HFFc6 (cell line): ENCODE measurements around the gene PLS3. TPM values are rescaled to one million over a fixed set of nuclear protein-coding genes. Genes with fewer than 3 reads are reported as not detected.

Source experiments
- DNase-seq: peaks from one replicate; pipeline ENCODE4 v3.0.0-alpha.2; 2018
- H3K27ac Mint-ChIP-seq: 2 replicates; pipeline ENCODE4 v1.8.0; 2020; ENCODE audit warnings: mild to moderate bottlenecking, mixed read lengths
- H3K27me3 Mint-ChIP-seq: 2 replicates; pipeline ENCODE4 v1.8.0; 2021; ENCODE audit warnings: mild to moderate bottlenecking, moderate library complexity, mixed read lengths; ENCODE audit not compliant: insufficient read depth
- H3K36me3 Mint-ChIP-seq: 2 replicates; pipeline ENCODE4 v1.8.0; 2021; ENCODE audit warnings: low read depth, mixed read lengths
- H3K4me1 Mint-ChIP-seq: 2 replicates; pipeline ENCODE4 v1.8.0; 2020; ENCODE audit warnings: low read depth, mixed read lengths
- H3K4me3 Mint-ChIP-seq: 2 replicates; pipeline ENCODE4 v1.8.0; 2020; ENCODE audit warnings: mild to moderate bottlenecking, moderate library complexity, mixed read lengths
- H3K9me3 Mint-ChIP-seq: 2 replicates; pipeline ENCODE4 v1.8.0; 2020; ENCODE audit warnings: mild to moderate bottlenecking, mixed read lengths
- total RNA-seq, 6 experiments: library from RNA; stranded (reverse); fragmentation: NEBNext Ultra II Directional; extraction: Animal tissue kit (Norgen Biotek cat#: 25700); gene quantifications; 2 replicates in 1 of 6; 3 replicates in 5 of 6; pipeline ENCODE4 v1.2.3, GENCODE V29; 2021
- TF ChIP-seq, protein P1 (sequence below): fragments of 200-600 bp; sonication (generic); IDR thresholded peaks from 2 replicates; pipeline ENCODE4 v1.5.0; 2021; ENCODE audit warnings: antibody characterized with exemption, mild to moderate bottlenecking

PLS3 gene
- total RNA-seq, 6 experiments from 2014 or later, result 206 to 281 (median 254) TPM

DNA sequence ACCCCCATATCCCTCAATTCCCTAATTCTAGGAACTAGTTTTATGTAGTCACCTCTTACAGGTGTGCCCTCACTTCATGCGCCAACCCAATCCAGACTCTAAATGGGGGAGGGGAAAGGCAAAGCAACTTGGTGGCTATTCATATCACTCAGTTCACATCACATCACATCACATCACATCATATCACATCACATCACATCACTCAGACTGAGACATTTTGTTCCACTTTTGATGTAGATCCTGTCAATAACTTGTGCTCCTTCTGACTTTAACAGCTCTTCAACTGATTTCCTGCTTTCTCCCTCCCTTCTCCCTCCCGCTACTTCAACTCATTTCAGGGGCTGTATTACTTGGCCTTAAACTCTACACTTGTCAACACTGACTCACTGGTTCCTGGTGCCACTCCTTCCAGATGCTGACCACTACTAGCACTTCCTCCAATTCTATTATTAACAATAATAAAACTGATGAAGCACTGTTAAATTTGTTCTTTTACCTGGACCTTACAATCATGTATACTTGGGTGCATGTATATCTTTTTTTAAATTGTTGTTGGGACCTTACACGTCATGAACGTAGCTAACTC is 29.1 kb upstream of the PLS3 start:
- peak overlapping the region; percentile 17; the same call in 1 of the 2 replicates for H3K27ac Mint-ChIP-seq
- DNase-seq, result no peak

DNA sequence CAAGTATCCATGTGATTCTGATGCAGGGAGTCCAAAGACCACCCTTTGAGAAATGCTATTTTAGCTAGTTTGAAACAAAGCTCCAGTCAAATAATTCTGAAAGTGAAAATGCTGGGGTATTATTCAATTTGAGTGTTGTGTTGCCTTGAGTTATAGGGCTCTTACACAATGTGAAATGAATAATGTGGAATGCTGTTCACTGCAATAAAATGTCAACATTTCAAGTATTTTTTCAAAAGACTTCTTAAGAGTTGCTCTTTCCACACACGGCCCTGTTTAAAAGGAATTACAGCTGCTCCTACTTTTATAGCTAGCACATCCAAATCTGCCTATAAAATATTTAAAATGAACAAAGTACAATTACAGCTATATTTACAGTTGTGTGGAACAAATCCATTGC is 27.5 kb upstream of the PLS3 start:
- TF ChIP-seq, protein P1, sequence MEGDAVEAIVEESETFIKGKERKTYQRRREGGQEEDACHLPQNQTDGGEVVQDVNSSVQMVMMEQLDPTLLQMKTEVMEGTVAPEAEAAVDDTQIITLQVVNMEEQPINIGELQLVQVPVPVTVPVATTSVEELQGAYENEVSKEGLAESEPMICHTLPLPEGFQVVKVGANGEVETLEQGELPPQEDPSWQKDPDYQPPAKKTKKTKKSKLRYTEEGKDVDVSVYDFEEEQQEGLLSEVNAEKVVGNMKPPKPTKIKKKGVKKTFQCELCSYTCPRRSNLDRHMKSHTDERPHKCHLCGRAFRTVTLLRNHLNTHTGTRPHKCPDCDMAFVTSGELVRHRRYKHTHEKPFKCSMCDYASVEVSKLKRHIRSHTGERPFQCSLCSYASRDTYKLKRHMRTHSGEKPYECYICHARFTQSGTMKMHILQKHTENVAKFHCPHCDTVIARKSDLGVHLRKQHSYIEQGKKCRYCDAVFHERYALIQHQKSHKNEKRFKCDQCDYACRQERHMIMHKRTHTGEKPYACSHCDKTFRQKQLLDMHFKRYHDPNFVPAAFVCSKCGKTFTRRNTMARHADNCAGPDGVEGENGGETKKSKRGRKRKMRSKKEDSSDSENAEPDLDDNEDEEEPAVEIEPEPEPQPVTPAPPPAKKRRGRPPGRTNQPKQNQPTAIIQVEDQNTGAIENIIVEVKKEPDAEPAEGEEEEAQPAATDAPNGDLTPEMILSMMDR, result no peak
- Mint-ChIP-seq H3K9me3 (no peaks in the 10 kb centered on the region), H3K4me3 (no peak overlapping the region), H3K36me3 (no peaks in the 10 kb centered on the region), H3K27ac (no peak overlapping the region; the same call in 1 of the 2 replicates), H3K27me3 (no peaks in the 10 kb centered on the region), H3K4me1 (peaks cover 41% of the 10 kb centered on the region)
- DNase-seq, result peak; percentile 2

More for the DNA sequence above, 29.1 kb upstream of the PLS3 start:
- no peaks in the 10 kb centered on the region for H3K27me3 Mint-ChIP-seq
- peaks cover 41% of the 10 kb centered on the region for H3K4me1 Mint-ChIP-seq
- TF ChIP-seq, protein P1, result no peak
- H3K36me3 Mint-ChIP-seq, result no peaks in the 10 kb centered on the region
- no peak overlapping the region for H3K4me3 Mint-ChIP-seq
- H3K9me3 Mint-ChIP-seq, result no peaks in the 10 kb centered on the region

DNA sequence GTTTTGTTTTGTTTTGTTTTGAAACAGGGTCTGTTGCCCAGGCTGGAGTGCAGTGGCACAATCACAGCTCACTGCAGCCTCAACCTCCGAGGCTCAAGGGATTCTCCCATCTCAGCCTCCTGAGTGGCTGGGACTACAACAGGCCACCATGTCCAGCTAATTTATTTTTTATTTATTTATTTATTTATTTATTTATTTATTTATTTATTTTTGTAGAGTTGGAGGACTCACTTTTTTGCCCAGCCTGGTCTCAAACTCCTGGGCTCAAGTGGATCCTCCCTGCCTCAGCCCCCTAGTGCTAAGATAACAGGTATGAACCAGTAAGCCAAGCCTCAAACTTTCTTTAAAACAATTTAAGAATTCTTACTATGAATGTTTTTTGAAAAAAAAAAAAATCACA is 26.6 kb upstream of the PLS3 start:
- H3K36me3 Mint-ChIP-seq, result no peaks in the 10 kb centered on the region
- H3K4me1 Mint-ChIP-seq, result peaks cover 41% of the 10 kb centered on the region
- H3K27me3 Mint-ChIP-seq, result no peaks in the 10 kb centered on the region
- H3K4me3 Mint-ChIP-seq, result no peak overlapping the region
- no peaks in the 10 kb centered on the region for H3K9me3 Mint-ChIP-seq
- no peak for DNase-seq
- TF ChIP-seq, protein P1, result no peak
- H3K27ac Mint-ChIP-seq, result no peak overlapping the region

DNA sequence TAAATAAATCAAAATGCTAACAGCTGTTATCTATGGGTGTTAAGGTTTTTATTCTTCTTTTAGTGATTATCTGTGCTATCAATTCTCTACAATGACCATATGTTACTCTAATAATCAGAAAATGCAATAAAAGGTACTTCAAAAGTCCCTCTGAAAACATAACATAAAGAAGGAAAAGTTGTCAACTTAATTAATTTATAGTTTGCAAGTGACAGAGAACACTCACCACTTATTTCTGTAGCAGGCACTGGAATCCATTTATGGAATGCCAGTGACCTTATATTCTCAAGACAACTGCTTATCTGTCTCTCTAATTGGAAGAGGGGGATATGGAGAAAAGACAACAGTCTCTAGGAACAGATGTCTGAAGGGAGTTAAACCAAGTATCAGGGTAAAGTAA is 25.6 kb upstream of the PLS3 start:
- TF ChIP-seq, protein P1, result no peak
- no peak overlapping the region for H3K4me3 Mint-ChIP-seq
- H3K27ac Mint-ChIP-seq, result no peak overlapping the region
- no peaks in the 10 kb centered on the region for H3K27me3 Mint-ChIP-seq
- H3K4me1 Mint-ChIP-seq, result peaks cover 40% of the 10 kb centered on the region
- H3K36me3 Mint-ChIP-seq, result no peaks in the 10 kb centered on the region
- no peaks in the 10 kb centered on the region for H3K9me3 Mint-ChIP-seq
- no peak for DNase-seq

DNA sequence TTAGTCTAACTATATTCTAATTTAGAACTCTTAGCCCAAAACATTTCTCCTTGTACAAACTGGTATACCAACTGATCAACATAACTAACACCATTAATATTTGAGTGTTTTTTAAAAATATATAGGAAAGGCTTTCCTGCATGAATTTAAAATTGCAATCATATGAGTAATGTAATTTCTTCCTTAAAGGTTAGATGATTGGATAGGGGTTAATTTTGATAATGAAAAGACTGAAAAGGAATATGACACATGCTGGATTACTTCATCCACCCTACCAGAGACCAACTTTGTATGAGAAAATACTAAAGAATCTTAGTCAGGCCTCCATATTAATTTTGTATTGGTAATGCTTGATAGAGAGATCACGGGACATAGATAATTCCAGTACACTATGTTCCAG is 25.1 kb upstream of the PLS3 start:
- H3K9me3 Mint-ChIP-seq, result no peaks in the 10 kb centered on the region
- TF ChIP-seq, protein P1, result no peak
- no peak overlapping the region for H3K4me3 Mint-ChIP-seq
- H3K4me1 Mint-ChIP-seq, result peaks cover 36% of the 10 kb centered on the region
- no peak for DNase-seq
- H3K36me3 Mint-ChIP-seq, result no peaks in the 10 kb centered on the region
- no peak overlapping the region for H3K27ac Mint-ChIP-seq
- H3K27me3 Mint-ChIP-seq, result no peaks in the 10 kb centered on the region
